Panc1 (cell line): Measurements from ENCODE around the gene SAPCD1. TPM values are rescaled to one million over a fixed set of nuclear protein-coding genes. Genes with fewer than 3 reads are reported as not detected.
A peak's percentile ranks its signal among the peaks of the same experiment; 100 is the strongest.

ENCODE experiments used
- ATAC-seq: fragments of 200-7000 bp; cut with Tn5 transposase; 2 replicates; pipeline ENCODE4 v1.9.1; 2020; ENCODE audit warnings: mild to moderate bottlenecking, moderate library complexity
- BruUV-seq: library from RNA; stranded (reverse); fragments of 400-500 nt; replicated peaks from 2 replicates; lab custom pipeline; 2021; lab: Mats Ljungman, UMichigan
- CTCF ChIA-PET: fragments of 300-600 bp; sonication (Branson Sonifier 250); formaldehyde crosslinking; loops from one replicate; lab custom pipeline; 2022; ENCODE audit warnings: antibody characterized with exemption; lab: Charles Lee
- POLR2A ChIA-PET: fragments of 300-600 bp; sonication (Branson Sonifier 250); formaldehyde crosslinking; loops from one replicate; lab custom pipeline; 2022; ENCODE audit warnings: antibody characterized with exemption; lab: Charles Lee
- DNase-seq: peaks from one replicate; pipeline ENCODE4 v3.0.0-alpha.2; 2010; ENCODE audit warnings: low read depth, low spot score
- H3K27ac ChIP-seq: 2 replicates; pipeline ENCODE4 v1.5.1; 2011; ENCODE audit warnings: mild to moderate bottlenecking, low read length, inconsistent platforms
- H3K27me3 ChIP-seq: fragments of 200-500 bp; sonication (Bioruptor generic); 2 replicates; pipeline ENCODE4 v1.6.0; 2014; ENCODE audit warnings: low read length, inconsistent platforms; ENCODE audit not compliant: control insufficient read depth, insufficient read depth
- H3K36me3 ChIP-seq: fragments of 200-500 bp; sonication (Bioruptor generic); 2 replicates; pipeline ENCODE4 v1.5.1; 2014; ENCODE audit warnings: inconsistent platforms, mild to moderate bottlenecking, low read length, moderate library complexity; ENCODE audit not compliant: control insufficient read depth, insufficient read depth
- H3K4me1 ChIP-seq: 2 replicates; pipeline ENCODE4 v1.5.1; 2011; ENCODE audit warnings: inconsistent platforms, mild to moderate bottlenecking, low read length, moderate library complexity; ENCODE audit not compliant: control insufficient read depth, insufficient read depth
- H3K4me3 ChIP-seq, 2 experiments: 2 replicates each; pipeline ENCODE4 v1.5.1; 2011 to 2012; ENCODE audit warnings: low read depth in 2 of 2, low read length in 2 of 2, mild to moderate bottlenecking in 2 of 2, inconsistent platforms in 1 of 2, moderate library complexity in 1 of 2
- H3K9me3 ChIP-seq: fragments of 200-500 bp; sonication (Bioruptor generic); 2 replicates; pipeline ENCODE4 v1.5.1; 2014; ENCODE audit warnings: low read depth, mild to moderate bottlenecking, inconsistent platforms, low read length, moderate library complexity; ENCODE audit not compliant: control insufficient read depth, insufficient read depth
- CTCF ChIP-seq: fragments of 450-650 bp; IDR thresholded peaks from 2 replicates; pipeline ENCODE4 v1.5.1; 2017; ENCODE audit warnings: mild to moderate bottlenecking
- POLR2AphosphoS5 ChIP-seq: IDR thresholded peaks from 2 replicates; pipeline ENCODE4 v1.6.1; 2012; ENCODE audit warnings: mild to moderate bottlenecking, low read depth, low read length, moderate library complexity
- SIN3A ChIP-seq: IDR thresholded peaks from 2 replicates; pipeline ENCODE4 v1.6.1; 2012; ENCODE audit warnings: low read depth, mild to moderate bottlenecking, low read length, moderate library complexity, borderline replicate concordance; ENCODE audit not compliant: insufficient read depth
- TCF7L2 ChIP-seq: IDR thresholded peaks from 2 replicates; pipeline ENCODE4 v1.6.1; 2011; ENCODE audit warnings: mild to moderate bottlenecking, low read depth, low read length, inconsistent platforms
- in situ Hi-C: cut with HindIII; loops from 2 replicates; pipeline ENCODE4 v1.10.0; 2016; ENCODE audit warnings: low sequenced_read_pairs, low pct_unique_long_range_greater_than_20kb
- intact Hi-C: fragments of 100-400 bp; cut with micrococcal nuclease; formaldehyde crosslinking; loops from one replicate; pipeline ENCODE4 v1.10.0; 2022; ENCODE audit not compliant: unreplicated experiment
- total RNA-seq: library from RNA; stranded (reverse); gene quantifications from one replicate; pipeline ENCODE4 v1.2.1, GENCODE V29; 2021; ENCODE audit not compliant: unreplicated experiment
- TF ChIP-seq, protein P1 (sequence below), 2 experiments: IDR thresholded peaks; 2 replicates each; pipeline ENCODE4 v1.6.1; 2011 to 2012; ENCODE audit warnings: low read depth in 2 of 2, control low read depth in 1 of 2, low read length in 1 of 2, mild to moderate bottlenecking in 1 of 2, moderate library complexity in 1 of 2; ENCODE audit not compliant: insufficient read depth in 1 of 2

The SAPCD1 gene
- total RNA-seq, 1 experiment from 2014 or later, result 6.3 TPM

GRCh38 chr6:31760790-31761189 is 1.7 kb upstream of the SAPCD1 start:
- H3K4me1 ChIP-seq, result no peaks in the 10 kb centered on the region
- H3K27me3 ChIP-seq, result no peaks in the 10 kb centered on the region
- ChIA-PET POLR2A (interaction anchor here (0.5 kb wide), 1 partner anchor 95 kb away, joined by 4 read pairs; no protein-coding TSS in a partner anchor), CTCF (no interaction called here)
- H3K36me3 ChIP-seq, result no peaks in the 10 kb centered on the region
- TF ChIP-seq POLR2AphosphoS5 (no peak), CTCF (no peak), TCF7L2 (no peak), SIN3A (no peak)
- TF ChIP-seq, protein P1, sequence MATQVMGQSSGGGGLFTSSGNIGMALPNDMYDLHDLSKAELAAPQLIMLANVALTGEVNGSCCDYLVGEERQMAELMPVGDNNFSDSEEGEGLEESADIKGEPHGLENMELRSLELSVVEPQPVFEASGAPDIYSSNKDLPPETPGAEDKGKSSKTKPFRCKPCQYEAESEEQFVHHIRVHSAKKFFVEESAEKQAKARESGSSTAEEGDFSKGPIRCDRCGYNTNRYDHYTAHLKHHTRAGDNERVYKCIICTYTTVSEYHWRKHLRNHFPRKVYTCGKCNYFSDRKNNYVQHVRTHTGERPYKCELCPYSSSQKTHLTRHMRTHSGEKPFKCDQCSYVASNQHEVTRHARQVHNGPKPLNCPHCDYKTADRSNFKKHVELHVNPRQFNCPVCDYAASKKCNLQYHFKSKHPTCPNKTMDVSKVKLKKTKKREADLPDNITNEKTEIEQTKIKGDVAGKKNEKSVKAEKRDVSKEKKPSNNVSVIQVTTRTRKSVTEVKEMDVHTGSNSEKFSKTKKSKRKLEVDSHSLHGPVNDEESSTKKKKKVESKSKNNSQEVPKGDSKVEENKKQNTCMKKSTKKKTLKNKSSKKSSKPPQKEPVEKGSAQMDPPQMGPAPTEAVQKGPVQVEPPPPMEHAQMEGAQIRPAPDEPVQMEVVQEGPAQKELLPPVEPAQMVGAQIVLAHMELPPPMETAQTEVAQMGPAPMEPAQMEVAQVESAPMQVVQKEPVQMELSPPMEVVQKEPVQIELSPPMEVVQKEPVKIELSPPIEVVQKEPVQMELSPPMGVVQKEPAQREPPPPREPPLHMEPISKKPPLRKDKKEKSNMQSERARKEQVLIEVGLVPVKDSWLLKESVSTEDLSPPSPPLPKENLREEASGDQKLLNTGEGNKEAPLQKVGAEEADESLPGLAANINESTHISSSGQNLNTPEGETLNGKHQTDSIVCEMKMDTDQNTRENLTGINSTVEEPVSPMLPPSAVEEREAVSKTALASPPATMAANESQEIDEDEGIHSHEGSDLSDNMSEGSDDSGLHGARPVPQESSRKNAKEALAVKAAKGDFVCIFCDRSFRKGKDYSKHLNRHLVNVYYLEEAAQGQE (IDR thresholded peaks at IDR 0.05; ENCODE audit: insufficient read depth in 1 of 2, low read depth in 2 of 2, low read length in 1 of 2), result no peak
- in situ Hi-C loops, result no loop called here
- H3K9me3 ChIP-seq, result no peaks in the 10 kb centered on the region
- intact Hi-C loops, result no loop called here
- no peak overlapping the region for H3K27ac ChIP-seq
- no peak overlapping the region for H3K4me3 ChIP-seq
- BruUV-seq, result no TSS peak
- no peak for ATAC-seq
- DNase-seq, result no peak

DNA sequence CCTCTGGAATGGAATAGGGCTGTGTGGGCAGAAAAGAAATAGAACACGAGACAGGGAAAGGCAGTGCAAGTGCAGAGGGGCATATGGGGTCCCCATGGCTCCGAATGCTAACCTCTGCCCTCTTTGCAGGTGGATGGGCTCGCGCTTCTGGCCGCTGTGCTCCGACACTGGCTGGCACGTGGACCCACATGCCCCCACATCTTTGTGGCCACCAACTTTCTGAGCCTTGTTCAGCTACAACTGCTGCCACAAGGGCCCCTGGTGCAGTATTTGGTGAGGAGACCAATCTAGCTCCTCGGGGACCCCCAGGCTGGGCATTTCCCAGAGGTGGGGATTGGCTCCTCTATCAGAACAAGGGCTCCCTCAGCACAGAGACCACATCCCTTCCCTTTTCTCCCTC is 1.1 kb upstream of the SAPCD1 start:
- no peaks in the 10 kb centered on the region for H3K27me3 ChIP-seq
- TF ChIP-seq, protein P1 (IDR thresholded peaks at IDR 0.05; ENCODE audit: insufficient read depth in 1 of 2, low read depth in 2 of 2, low read length in 1 of 2), result no peak
- no peak for TF ChIP-seq TCF7L2
- TF ChIP-seq POLR2AphosphoS5, result no peak
- TF ChIP-seq SIN3A, result no peak
- no peak for TF ChIP-seq CTCF
- in situ Hi-C loops (no loop called here), intact Hi-C loops (no loop called here)
- no peak overlapping the region for H3K27ac ChIP-seq
- H3K9me3 ChIP-seq, result no peaks in the 10 kb centered on the region
- BruUV-seq, result TSS peak; percentile 27
- ATAC-seq, result no peak
- H3K4me3 ChIP-seq, result no peak overlapping the region
- H3K36me3 ChIP-seq, result no peaks in the 10 kb centered on the region
- ChIA-PET CTCF (no interaction called here), POLR2A (interaction anchor here (0.5 kb wide), 2 partner anchors 17 to 95 kb away, joined by 4 to 9 read pairs; no protein-coding TSS in a partner anchor)
- DNase-seq, result no peak
- no peaks in the 10 kb centered on the region for H3K4me1 ChIP-seq
